Esophagus squamous epithelium (tissue), 4 donors: ENCODE measurements around the gene MCC.

Source experiments
- POLR2A ChIP-seq, 4 donors: fragments of 450-650 bp; IDR thresholded peaks; one replicate each; pipeline ENCODE4 v1.6.1; 2017; ENCODE audit warnings: antibody characterized with exemption in 4 of 4, mild to moderate bottlenecking in 4 of 4, moderate library complexity in 3 of 4
- TF ChIP-seq, protein P1 (sequence below), 6 experiments: fragments of 450-650 bp in 4 of 6; fragments of 200-600 bp in 2 of 6; sonication (generic) in 2 of 6; IDR thresholded peaks; one replicate each; pipeline ENCODE4 v1.5.1; 2016 to 2019; ENCODE audit warnings: antibody characterized with exemption in 6 of 6, mild to moderate bottlenecking in 4 of 6, moderate library complexity in 4 of 6

GRCh38 chr5:113404269-113404668, 84.0 kb downstream of the MCC start:
- TF ChIP-seq, protein P1, sequence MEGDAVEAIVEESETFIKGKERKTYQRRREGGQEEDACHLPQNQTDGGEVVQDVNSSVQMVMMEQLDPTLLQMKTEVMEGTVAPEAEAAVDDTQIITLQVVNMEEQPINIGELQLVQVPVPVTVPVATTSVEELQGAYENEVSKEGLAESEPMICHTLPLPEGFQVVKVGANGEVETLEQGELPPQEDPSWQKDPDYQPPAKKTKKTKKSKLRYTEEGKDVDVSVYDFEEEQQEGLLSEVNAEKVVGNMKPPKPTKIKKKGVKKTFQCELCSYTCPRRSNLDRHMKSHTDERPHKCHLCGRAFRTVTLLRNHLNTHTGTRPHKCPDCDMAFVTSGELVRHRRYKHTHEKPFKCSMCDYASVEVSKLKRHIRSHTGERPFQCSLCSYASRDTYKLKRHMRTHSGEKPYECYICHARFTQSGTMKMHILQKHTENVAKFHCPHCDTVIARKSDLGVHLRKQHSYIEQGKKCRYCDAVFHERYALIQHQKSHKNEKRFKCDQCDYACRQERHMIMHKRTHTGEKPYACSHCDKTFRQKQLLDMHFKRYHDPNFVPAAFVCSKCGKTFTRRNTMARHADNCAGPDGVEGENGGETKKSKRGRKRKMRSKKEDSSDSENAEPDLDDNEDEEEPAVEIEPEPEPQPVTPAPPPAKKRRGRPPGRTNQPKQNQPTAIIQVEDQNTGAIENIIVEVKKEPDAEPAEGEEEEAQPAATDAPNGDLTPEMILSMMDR (IDR thresholded peaks at IDR 0.05), result no peak
- no peak for TF ChIP-seq POLR2A (IDR thresholded peaks at IDR 0.05)
